Stimulated activated naive CD8-positive, alpha-beta T cell treated with anti-CD3 and anti-CD28 coated beads, Interleukin-15, Interleukin-2, amounts not matched to agents 100 ng/mL and 50 ng/mL, for 24 hours (primary cell): ENCODE results near the gene OR2V2.
"Not testable (repeated sequence)": the region's sequence is repeated elsewhere in the genome, so short reads cannot be mapped to it uniquely, and the experiment has no call there.

Experiments used
- H3K27ac Mint-ChIP-seq: one replicate; pipeline ENCODE4 v1.8.0; 2021; ENCODE audit warnings: mild to moderate bottlenecking, mixed read lengths
- H3K27me3 Mint-ChIP-seq: one replicate; pipeline ENCODE4 v1.8.0; 2021; ENCODE audit warnings: mixed read lengths
- H3K36me3 Mint-ChIP-seq: one replicate; pipeline ENCODE4 v1.8.0; 2021; ENCODE audit warnings: low read depth, mixed read lengths
- H3K4me1 Mint-ChIP-seq: one replicate; pipeline ENCODE4 v1.8.0; 2021; ENCODE audit warnings: low read depth, mixed read lengths
- H3K4me3 Mint-ChIP-seq: one replicate; pipeline ENCODE4 v1.8.0; 2021; ENCODE audit warnings: mild to moderate bottlenecking, mixed read lengths
- H3K9me3 Mint-ChIP-seq: one replicate; pipeline ENCODE4 v1.8.0; 2021; ENCODE audit warnings: mixed read lengths

The OR2V2 gene

GRCh38 chr5:181166812-181167733 is 19.7 kb downstream of the OR2V2 start:
- peaks cover 65% of the 10 kb centered on the region for H3K27me3 Mint-ChIP-seq
- H3K36me3 Mint-ChIP-seq, result no peaks in the 10 kb centered on the region
- peaks cover 79% of the 10 kb centered on the region for H3K4me1 Mint-ChIP-seq
- peak overlapping the region; percentile 39 for H3K27ac Mint-ChIP-seq
- H3K9me3 Mint-ChIP-seq, result no peaks in the 10 kb centered on the region
- peak overlapping the region; percentile 5 for H3K4me3 Mint-ChIP-seq

GRCh38 chr5:181167814-181168488 is 20.6 kb downstream of the OR2V2 start:
- H3K27me3 Mint-ChIP-seq, result peaks cover 73% of the 10 kb centered on the region
- no peak overlapping the region for H3K27ac Mint-ChIP-seq
- no peak overlapping the region for H3K4me3 Mint-ChIP-seq
- H3K9me3 Mint-ChIP-seq, result no peaks in the 10 kb centered on the region
- peaks cover 80% of the 10 kb centered on the region for H3K4me1 Mint-ChIP-seq
- H3K36me3 Mint-ChIP-seq, result no peaks in the 10 kb centered on the region

DNA sequence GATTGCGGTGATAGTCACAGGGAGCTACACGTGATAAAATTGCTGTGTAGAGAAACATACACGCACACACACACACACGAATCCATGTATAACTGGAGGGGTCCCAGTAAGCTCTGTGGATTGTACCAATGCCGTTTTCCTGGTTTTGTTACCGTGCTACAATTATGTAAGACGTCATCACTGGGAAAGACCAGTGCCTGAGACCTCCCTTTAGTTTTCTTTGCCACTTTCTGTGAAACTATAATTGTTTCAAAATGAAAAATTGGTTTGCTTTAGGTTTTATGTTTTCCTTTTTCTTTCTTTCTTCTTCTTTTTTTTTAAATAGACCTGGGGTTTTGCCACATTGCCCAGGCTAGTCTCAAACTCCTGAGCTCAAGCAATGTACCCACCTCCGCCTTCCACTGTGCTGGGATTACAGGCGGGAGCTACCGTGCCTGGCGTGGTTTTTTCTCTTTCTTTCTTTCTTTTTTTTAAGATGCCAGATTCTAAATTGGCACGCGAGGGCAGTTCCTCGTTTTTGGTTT is 21.3 kb downstream of the OR2V2 start:
- Mint-ChIP-seq H3K36me3 (no peaks in the 10 kb centered on the region), H3K4me3 (peak overlapping the region; percentile 58), H3K9me3 (no peaks in the 10 kb centered on the region), H3K27me3 (peaks cover 75% of the 10 kb centered on the region), H3K4me1 (peaks cover 80% of the 10 kb centered on the region), H3K27ac (peak overlapping the region; percentile 84)

GRCh38 chr5:181169459-181170236 is 22.3 kb downstream of the OR2V2 start:
- not testable (repeated sequence) for H3K9me3 Mint-ChIP-seq

DNA sequence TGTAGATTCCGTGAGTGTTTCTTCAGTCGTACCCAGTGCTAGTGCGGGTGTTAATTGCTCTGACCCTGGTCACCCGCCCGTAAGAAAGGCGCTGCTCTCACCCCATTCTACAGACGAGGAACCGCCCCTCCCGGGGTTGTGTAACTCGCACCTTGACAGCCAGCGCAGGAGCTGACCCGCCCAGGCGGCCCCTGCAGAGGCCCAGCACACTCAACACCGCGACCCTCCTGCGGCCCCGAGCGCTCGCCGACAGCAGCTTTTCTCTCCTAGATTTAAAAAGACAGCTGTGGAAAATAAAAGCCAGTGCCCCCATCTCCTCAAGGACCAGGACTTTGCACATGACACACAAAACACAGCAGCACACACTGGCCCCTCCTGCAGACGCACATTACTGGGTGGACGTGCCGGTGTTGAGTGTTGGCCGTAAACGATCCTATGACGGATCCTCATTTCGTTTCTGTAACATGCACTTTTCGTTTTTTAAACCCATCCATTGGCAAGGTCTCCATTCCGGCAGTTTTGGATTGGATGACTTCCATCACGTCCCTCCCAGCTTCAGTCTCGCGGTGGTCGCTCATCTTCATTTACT is 22.9 kb downstream of the OR2V2 start:
- no peaks in the 10 kb centered on the region for H3K36me3 Mint-ChIP-seq
- peaks cover 75% of the 10 kb centered on the region for H3K27me3 Mint-ChIP-seq
- peaks cover 75% of the 10 kb centered on the region for H3K4me1 Mint-ChIP-seq
- peak overlapping the region; percentile 84 for H3K27ac Mint-ChIP-seq
- peak overlapping the region; percentile 58 for H3K4me3 Mint-ChIP-seq
- H3K9me3 Mint-ChIP-seq, result no peaks in the 10 kb centered on the region

More at GRCh38 chr5:181169459-181170236, 22.3 kb downstream of the OR2V2 start:
- Mint-ChIP-seq H3K4me3 (peak overlapping the region; percentile 58), H3K4me1 (peaks cover 78% of the 10 kb centered on the region), H3K27me3 (peaks cover 77% of the 10 kb centered on the region), H3K27ac (peak overlapping the region; percentile 84)
- not testable (repeated sequence) for H3K36me3 Mint-ChIP-seq

- Mint-ChIP-seq H3K27ac (no peak overlapping the region), H3K9me3 (no peaks in the 10 kb centered on the region), H3K36me3 (no peaks in the 10 kb centered on the region), H3K4me1 (peaks cover 68% of the 10 kb centered on the region), H3K4me3 (peak overlapping the region; percentile 14), H3K27me3 (peaks cover 69% of the 10 kb centered on the region)
These were observed 23.6 kb downstream of the OR2V2 start for GRCh38 chr5:181170996-181171395.

DNA sequence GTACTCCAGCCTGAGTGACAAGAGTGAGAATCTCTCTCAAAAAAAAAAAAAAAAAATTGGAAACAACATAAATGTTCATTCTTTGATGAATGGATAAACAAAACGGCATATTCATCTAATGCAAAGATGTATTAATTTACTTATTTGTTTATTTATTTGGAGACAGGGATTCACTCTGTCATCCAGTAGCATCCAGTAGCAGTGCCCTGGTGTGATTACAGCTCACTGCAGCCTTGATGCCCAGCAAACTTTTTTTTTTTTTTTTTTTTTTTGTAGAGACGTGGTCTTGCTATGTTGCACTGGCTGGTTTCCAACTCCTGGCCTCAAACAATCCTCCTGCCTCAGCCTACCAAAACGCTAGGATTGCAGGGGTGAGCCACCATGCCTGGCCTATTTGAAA is 24.4 kb downstream of the OR2V2 start:
- H3K36me3 Mint-ChIP-seq, result no peaks in the 10 kb centered on the region
- H3K27ac Mint-ChIP-seq, result no peak overlapping the region
- H3K4me3 Mint-ChIP-seq, result no peak overlapping the region
- H3K4me1 Mint-ChIP-seq, result peaks cover 60% of the 10 kb centered on the region
- H3K27me3 Mint-ChIP-seq, result peaks cover 64% of the 10 kb centered on the region
- H3K9me3 Mint-ChIP-seq, result no peaks in the 10 kb centered on the region

DNA sequence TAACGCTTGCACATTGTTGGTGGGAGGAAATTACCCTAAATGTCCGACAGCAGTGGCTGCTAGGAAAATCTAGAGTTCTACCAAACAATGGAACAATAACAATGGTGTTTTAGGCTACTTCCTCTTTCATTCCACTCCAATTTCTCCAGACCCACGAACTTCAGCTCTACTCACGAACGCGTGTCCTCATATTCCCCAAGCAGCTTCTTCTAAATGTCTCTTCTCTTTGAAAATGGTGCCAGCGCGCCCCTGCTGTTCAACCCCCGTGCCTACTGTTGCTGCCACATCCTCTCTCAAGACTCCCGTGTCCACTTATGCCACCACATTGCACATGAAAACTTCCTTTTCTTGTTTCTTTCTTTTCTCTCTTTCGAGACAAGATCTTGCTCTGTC is 25.6 kb downstream of the OR2V2 start:
- Mint-ChIP-seq H3K9me3 (no peaks in the 10 kb centered on the region), H3K27ac (peak overlapping the region; percentile 84), H3K4me1 (peaks cover 49% of the 10 kb centered on the region), H3K4me3 (peak overlapping the region; percentile 81), H3K36me3 (no peaks in the 10 kb centered on the region), H3K27me3 (peaks cover 53% of the 10 kb centered on the region)

DNA sequence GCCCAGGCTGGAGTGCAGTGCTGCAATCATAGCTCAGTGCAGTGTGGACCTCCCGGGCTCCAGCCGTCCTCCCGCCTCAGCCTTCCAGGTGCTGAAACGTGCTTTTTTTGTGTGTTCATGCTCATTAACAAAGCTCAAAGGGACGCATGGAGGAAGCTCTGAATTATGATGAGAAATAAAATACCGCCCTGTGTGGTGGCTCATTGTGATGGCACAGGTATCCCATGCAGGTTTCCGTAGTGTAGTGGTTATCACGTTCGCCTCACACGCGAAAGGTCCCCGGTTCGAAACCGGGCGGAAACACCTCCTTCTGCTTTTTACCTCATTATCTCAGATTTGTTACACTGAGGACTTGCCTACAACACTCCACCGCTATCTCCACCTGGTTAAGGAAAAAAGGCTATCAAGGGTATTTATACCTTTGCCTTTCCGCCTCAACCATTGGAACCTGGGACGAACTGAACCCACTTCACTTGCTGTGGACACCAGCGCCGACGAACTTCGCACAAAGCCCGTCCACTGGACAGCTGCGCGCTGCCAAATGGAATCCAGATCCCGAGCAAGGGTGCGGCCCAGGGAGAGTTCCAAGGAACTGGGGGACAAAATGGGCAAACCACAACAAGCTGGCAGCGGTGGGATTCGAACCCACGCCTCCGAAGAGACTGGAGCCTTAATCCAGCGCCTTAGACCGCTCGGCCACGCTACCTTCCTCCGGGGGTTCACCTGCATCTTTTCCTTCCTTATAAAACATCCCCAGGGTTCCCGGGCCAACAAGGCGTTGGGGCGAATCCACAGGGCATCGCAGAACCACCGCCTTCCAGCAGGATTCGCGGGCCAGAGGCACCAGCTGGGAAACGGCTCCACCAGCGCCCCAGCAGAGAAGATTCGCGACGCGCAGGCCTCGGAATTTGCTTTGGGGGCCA is 26.3 kb downstream of the OR2V2 start:
- no peaks in the 10 kb centered on the region for H3K9me3 Mint-ChIP-seq
- peak overlapping the region; percentile 81 for H3K4me3 Mint-ChIP-seq
- H3K36me3 Mint-ChIP-seq, result no peaks in the 10 kb centered on the region
- H3K27ac Mint-ChIP-seq, result peak overlapping the region; percentile 84
- peaks cover 43% of the 10 kb centered on the region for H3K4me1 Mint-ChIP-seq
- H3K27me3 Mint-ChIP-seq, result peaks cover 48% of the 10 kb centered on the region

DNA sequence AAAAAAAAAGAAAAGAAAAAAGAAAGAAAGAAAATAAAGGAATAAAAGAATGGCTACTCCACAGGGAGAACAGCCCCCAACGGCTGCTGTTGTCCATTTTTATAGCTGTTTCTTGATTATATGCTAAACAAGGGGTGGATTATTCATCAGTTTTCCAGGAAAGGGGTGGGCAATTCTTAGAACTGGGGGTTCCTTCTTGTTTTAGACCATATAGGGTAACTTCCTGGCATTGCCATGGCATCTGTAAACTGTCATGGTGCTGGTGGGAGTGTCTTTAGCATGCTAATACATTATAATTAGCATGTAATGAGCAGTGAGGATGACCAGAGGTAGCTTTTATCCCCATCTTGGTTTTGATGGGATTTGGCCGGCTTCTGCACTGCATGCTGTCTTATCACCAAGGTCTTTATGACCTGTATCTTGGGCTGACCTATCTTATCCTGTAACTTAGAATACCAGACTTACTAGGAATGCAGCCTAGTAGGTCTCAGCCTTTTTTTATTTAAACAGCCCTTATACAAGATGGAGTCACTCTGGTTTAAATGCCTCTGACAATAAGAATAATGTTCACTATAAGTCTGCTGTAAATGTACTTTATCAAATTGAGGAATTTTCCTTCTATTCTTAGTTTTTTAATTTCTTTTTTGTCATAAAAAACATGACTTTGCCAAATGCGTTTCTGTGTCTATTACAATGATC is 29.0 kb downstream of the OR2V2 start:
- Mint-ChIP-seq H3K36me3 (no peaks in the 10 kb centered on the region), H3K4me3 (no peak overlapping the region), H3K9me3 (no peaks in the 10 kb centered on the region), H3K27ac (no peak overlapping the region), H3K4me1 (peaks cover 18% of the 10 kb centered on the region), H3K27me3 (peaks cover 27% of the 10 kb centered on the region)

- Mint-ChIP-seq H3K27me3 (peaks cover 27% of the 10 kb centered on the region), H3K27ac (peak overlapping the region; percentile 58), H3K4me1 (peaks cover 24% of the 10 kb centered on the region)
- H3K4me3 Mint-ChIP-seq, H3K9me3 Mint-ChIP-seq, H3K36me3 Mint-ChIP-seq: not testable (repeated sequence)
These were observed 30.2 kb downstream of the OR2V2 start for GRCh38 chr5:181177559-181177958.

- Mint-ChIP-seq H3K4me3 (peak overlapping the region; percentile 33), H3K4me1 (peaks cover 42% of the 10 kb centered on the region), H3K9me3 (no peaks in the 10 kb centered on the region), H3K27me3 (peaks cover 7% of the 10 kb centered on the region), H3K27ac (no peak overlapping the region), H3K36me3 (no peaks in the 10 kb centered on the region)
These were observed 34.5 kb downstream of the OR2V2 start for GRCh38 chr5:181181650-181182565.
